Panc1 (cell line): ENCODE data around the gene ECEL1. TPM values are rescaled to one million over a fixed set of nuclear protein-coding genes. Genes with fewer than 3 reads are reported as not detected.

ENCODE experiments used
- ATAC-seq: fragments of 200-7000 bp; cut with Tn5 transposase; 2 replicates; pipeline ENCODE4 v1.9.1; 2020; ENCODE audit warnings: mild to moderate bottlenecking, moderate library complexity
- BruUV-seq: library from RNA; stranded (reverse); fragments of 400-500 nt; replicated peaks from 2 replicates; lab custom pipeline; 2021; lab: Mats Ljungman, UMichigan
- CTCF ChIA-PET: fragments of 300-600 bp; sonication (Branson Sonifier 250); formaldehyde crosslinking; loops from one replicate; lab custom pipeline; 2022; ENCODE audit warnings: antibody characterized with exemption; lab: Charles Lee
- POLR2A ChIA-PET: fragments of 300-600 bp; sonication (Branson Sonifier 250); formaldehyde crosslinking; loops from one replicate; lab custom pipeline; 2022; ENCODE audit warnings: antibody characterized with exemption; lab: Charles Lee
- DNase-seq: peaks from one replicate; pipeline ENCODE4 v3.0.0-alpha.2; 2010; ENCODE audit warnings: low read depth, low spot score
- H3K27ac ChIP-seq: 2 replicates; pipeline ENCODE4 v1.5.1; 2011; ENCODE audit warnings: mild to moderate bottlenecking, low read length, inconsistent platforms
- H3K27me3 ChIP-seq: fragments of 200-500 bp; sonication (Bioruptor generic); 2 replicates; pipeline ENCODE4 v1.6.0; 2014; ENCODE audit warnings: low read length, inconsistent platforms; ENCODE audit not compliant: control insufficient read depth, insufficient read depth
- H3K36me3 ChIP-seq: fragments of 200-500 bp; sonication (Bioruptor generic); 2 replicates; pipeline ENCODE4 v1.5.1; 2014; ENCODE audit warnings: inconsistent platforms, mild to moderate bottlenecking, low read length, moderate library complexity; ENCODE audit not compliant: control insufficient read depth, insufficient read depth
- H3K4me1 ChIP-seq: 2 replicates; pipeline ENCODE4 v1.5.1; 2011; ENCODE audit warnings: inconsistent platforms, mild to moderate bottlenecking, low read length, moderate library complexity; ENCODE audit not compliant: control insufficient read depth, insufficient read depth
- H3K4me3 ChIP-seq, 2 experiments: 2 replicates each; pipeline ENCODE4 v1.5.1; 2011 to 2012; ENCODE audit warnings: low read depth in 2 of 2, low read length in 2 of 2, mild to moderate bottlenecking in 2 of 2, inconsistent platforms in 1 of 2, moderate library complexity in 1 of 2
- H3K9me3 ChIP-seq: fragments of 200-500 bp; sonication (Bioruptor generic); 2 replicates; pipeline ENCODE4 v1.5.1; 2014; ENCODE audit warnings: low read depth, mild to moderate bottlenecking, inconsistent platforms, low read length, moderate library complexity; ENCODE audit not compliant: control insufficient read depth, insufficient read depth
- CTCF ChIP-seq: fragments of 450-650 bp; IDR thresholded peaks from 2 replicates; pipeline ENCODE4 v1.5.1; 2017; ENCODE audit warnings: mild to moderate bottlenecking
- POLR2AphosphoS5 ChIP-seq: IDR thresholded peaks from 2 replicates; pipeline ENCODE4 v1.6.1; 2012; ENCODE audit warnings: mild to moderate bottlenecking, low read depth, low read length, moderate library complexity
- REST ChIP-seq, 2 experiments: IDR thresholded peaks; 2 replicates each; pipeline ENCODE4 v1.6.1; 2011 to 2012; ENCODE audit warnings: low read depth in 2 of 2, control low read depth in 1 of 2, low read length in 1 of 2, mild to moderate bottlenecking in 1 of 2, moderate library complexity in 1 of 2; ENCODE audit not compliant: insufficient read depth in 1 of 2
- SIN3A ChIP-seq: IDR thresholded peaks from 2 replicates; pipeline ENCODE4 v1.6.1; 2012; ENCODE audit warnings: low read depth, mild to moderate bottlenecking, low read length, moderate library complexity, borderline replicate concordance; ENCODE audit not compliant: insufficient read depth
- TCF7L2 ChIP-seq: IDR thresholded peaks from 2 replicates; pipeline ENCODE4 v1.6.1; 2011; ENCODE audit warnings: mild to moderate bottlenecking, low read depth, low read length, inconsistent platforms
- in situ Hi-C: cut with HindIII; loops from 2 replicates; pipeline ENCODE4 v1.10.0; 2016; ENCODE audit warnings: low sequenced_read_pairs, low pct_unique_long_range_greater_than_20kb
- intact Hi-C: fragments of 100-400 bp; cut with micrococcal nuclease; formaldehyde crosslinking; loops from one replicate; pipeline ENCODE4 v1.10.0; 2022; ENCODE audit not compliant: unreplicated experiment
- total RNA-seq: library from RNA; stranded (reverse); gene quantifications from one replicate; pipeline ENCODE4 v1.2.1, GENCODE V29; 2021; ENCODE audit not compliant: unreplicated experiment

Gene ECEL1
- total RNA-seq, 1 experiment from 2014 or later = 2.9 TPM

DNA sequence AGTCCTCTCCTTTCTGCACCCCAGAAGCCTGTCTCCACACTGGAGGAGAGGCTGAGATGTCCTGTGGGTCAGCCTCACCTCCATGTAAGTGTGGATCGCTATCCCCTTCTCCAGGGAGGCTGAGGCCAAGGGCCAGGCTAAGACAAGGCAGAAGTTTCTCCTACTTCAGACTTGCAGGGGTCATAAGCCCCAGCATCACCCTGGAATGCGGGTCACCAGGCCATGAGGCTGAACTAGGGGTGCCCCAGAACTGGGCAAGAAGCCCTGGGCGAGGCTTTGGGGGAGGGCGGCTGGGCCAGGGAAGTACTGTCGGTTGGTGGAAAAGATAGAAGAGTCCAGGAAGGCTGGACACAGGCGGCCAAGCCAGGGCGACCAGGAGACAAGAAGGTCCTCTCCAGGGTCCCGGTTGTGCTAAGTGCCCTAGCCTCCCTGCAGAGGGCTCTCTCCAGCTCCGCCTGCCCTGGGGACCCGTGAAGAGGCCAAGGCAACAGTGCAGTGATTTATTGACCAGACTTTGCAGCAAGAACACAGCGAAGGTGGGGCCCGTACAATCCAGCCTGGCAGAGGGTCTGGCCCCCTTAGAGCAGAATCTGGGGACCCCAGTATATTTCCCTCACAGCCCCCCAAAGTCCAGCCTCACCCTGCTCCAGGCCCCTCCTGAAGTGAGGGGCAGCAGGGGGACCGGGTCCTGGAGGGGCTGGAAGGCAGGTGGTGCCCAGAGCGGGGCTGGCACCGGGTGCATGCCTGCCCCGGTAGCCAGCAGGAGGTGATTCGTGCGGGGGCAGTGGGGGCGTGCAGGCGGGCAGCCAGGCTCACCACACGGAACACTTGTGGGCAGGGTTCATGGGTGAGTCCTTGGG, 8.1 kb downstream of the ECEL1 start:
- no TSS peak for BruUV-seq
- H3K27me3 ChIP-seq = no peaks in the 10 kb centered on the region; the same call in 1 of the 2 replicates
- TF ChIP-seq POLR2AphosphoS5 = no peak
- TF ChIP-seq CTCF = no peak; the same call in 1 of the 2 replicates
- TF ChIP-seq SIN3A = no peak
- TF ChIP-seq REST (IDR thresholded peaks at IDR 0.05; ENCODE audit: insufficient read depth in 1 of 2, low read depth in 2 of 2, low read length in 1 of 2) = no peak
- no peak for TF ChIP-seq TCF7L2
- no peaks in the 10 kb centered on the region for H3K36me3 ChIP-seq
- no peaks in the 10 kb centered on the region for H3K4me1 ChIP-seq
- intact Hi-C loops = no loop called here
- H3K9me3 ChIP-seq = no peaks in the 10 kb centered on the region
- ATAC-seq (peak; percentile 59), DNase-seq (no peak)
- ChIA-PET POLR2A (no interaction called here), CTCF (interaction anchor here (0.6 kb wide), 2 partner anchors 115 to 774 kb away, joined by 4 to 5 read pairs; no protein-coding TSS in a partner anchor)
- H3K27ac ChIP-seq = no peak overlapping the region
- in situ Hi-C loops = no loop called here
- H3K4me3 ChIP-seq = no peak overlapping the region

GRCh38 chr2:232478571-232479340, 8.9 kb downstream of the ECEL1 start:
- no peaks in the 10 kb centered on the region; the same call in 1 of the 2 replicates for H3K27me3 ChIP-seq
- BruUV-seq = no TSS peak
- peak; percentile 15; the same call in 1 of the 2 replicates for ATAC-seq

More at GRCh38 chr2:232478571-232479340, 8.9 kb downstream of the ECEL1 start:
- H3K9me3 ChIP-seq = no peaks in the 10 kb centered on the region
- H3K27ac ChIP-seq = no peak overlapping the region
- TF ChIP-seq SIN3A (no peak), REST (IDR thresholded peaks at IDR 0.05; ENCODE audit: insufficient read depth in 1 of 2, low read depth in 2 of 2, low read length in 1 of 2) (no peak), TCF7L2 (no peak), CTCF (no peak), POLR2AphosphoS5 (no peak)
- no peak for DNase-seq
- H3K36me3 ChIP-seq = no peaks in the 10 kb centered on the region
- CTCF ChIA-PET = interaction anchor here (0.6 kb wide), 2 partner anchors 114 to 773 kb away, joined by 4 to 5 read pairs; no protein-coding TSS in a partner anchor
- in situ Hi-C loops = no loop called here
- no peaks in the 10 kb centered on the region for H3K4me1 ChIP-seq
- no peak overlapping the region for H3K4me3 ChIP-seq
- POLR2A ChIA-PET = no interaction called here
- intact Hi-C loops = no loop called here
